ENCODE results near the gene NOS1AP.

GRCh38 chr1:162271972-162272371 lies 202.5 kb downstream of the NOS1AP start:
- TF ChIP-seq CTCF (IDR thresholded peaks at IDR 0.05) (no peak), POLR2A (IDR thresholded peaks at IDR 0.05) (no peak)

Data from transverse colon (tissue), 3 donors.